Caco-2 (cell line): ENCODE measurements around the gene TXNRD1. TPM values are rescaled to one million over a fixed set of nuclear protein-coding genes. Genes with fewer than 3 reads are reported as not detected.

Source experiments
- BruUV-seq: library from RNA; stranded (reverse); fragments of 400-500 nt; replicated peaks from 2 replicates; lab custom pipeline; 2021; lab: Mats Ljungman, UMichigan
- CTCF ChIA-PET: fragments of 300-600 bp; sonication (Branson Sonifier 250); formaldehyde crosslinking; loops from one replicate; lab custom pipeline; 2022; ENCODE audit warnings: antibody characterized with exemption; lab: Charles Lee
- POLR2A ChIA-PET: fragments of 300-600 bp; sonication (Branson Sonifier 250); formaldehyde crosslinking; loops from one replicate; lab custom pipeline; 2022; ENCODE audit warnings: antibody characterized with exemption; lab: Charles Lee
- DNase-seq, 2 experiments: peaks; one replicate each; pipeline versions ENCODE4 v3.0.0 to v3.0.0-alpha.2; 2020 to 2022
- H3K27me3 ChIP-seq: replicated peaks from 2 replicates; pipeline ENCODE4 v1.6.0; 2011; ENCODE audit warnings: low read length; ENCODE audit not compliant: control insufficient read depth, insufficient read depth
- H3K36me3 ChIP-seq: 2 replicates; pipeline ENCODE4 v1.5.1; 2011; ENCODE audit warnings: low read length; ENCODE audit not compliant: control insufficient read depth, insufficient read depth
- H3K4me1 ChIP-seq: fragments of 250-450 bp; sonication (Bioruptor Pico); 2 replicates; pipeline ENCODE4 v1.5.1; 2020; ENCODE audit warnings: mild to moderate bottlenecking
- H3K4me3 ChIP-seq: 2 replicates; pipeline ENCODE4 v1.5.1; 2011; ENCODE audit warnings: low read depth, mild to moderate bottlenecking, control low read depth, low read length
- H3K9me3 ChIP-seq: fragments of 250-450 bp; sonication (Bioruptor Pico); 2 replicates; pipeline ENCODE4 v1.5.1; 2020; ENCODE audit warnings: mild to moderate bottlenecking, moderate library complexity
- H3K27ac Mint-ChIP-seq: one replicate; pipeline ENCODE4 v1.8.0; 2022; ENCODE audit warnings: mixed read lengths; ENCODE audit not compliant: unreplicated experiment
- H3K27me3 Mint-ChIP-seq: one replicate; pipeline ENCODE4 v1.8.0; 2022; ENCODE audit warnings: mixed read lengths; ENCODE audit not compliant: insufficient read depth, unreplicated experiment
- H3K36me3 Mint-ChIP-seq: one replicate; pipeline ENCODE4 v1.8.0; 2022; ENCODE audit warnings: mild to moderate bottlenecking, mixed read lengths; ENCODE audit not compliant: insufficient read depth, unreplicated experiment
- H3K4me1 Mint-ChIP-seq: one replicate; pipeline ENCODE4 v1.8.0; 2022; ENCODE audit warnings: low read depth, mixed read lengths; ENCODE audit not compliant: unreplicated experiment
- H3K4me3 Mint-ChIP-seq: one replicate; pipeline ENCODE4 v1.8.0; 2022; ENCODE audit warnings: mild to moderate bottlenecking, moderate library complexity, mixed read lengths; ENCODE audit not compliant: unreplicated experiment
- H3K9me3 Mint-ChIP-seq: one replicate; pipeline ENCODE4 v1.8.0; 2022; ENCODE audit warnings: mixed read lengths; ENCODE audit not compliant: unreplicated experiment
- CTCF ChIP-seq, 2 experiments: fragments of 200-600 bp in 1 of 2; IDR thresholded peaks; 1 replicate in 1 of 2; 2 replicates in 1 of 2; pipeline versions ENCODE4 v1.5.1 to v1.8.0; 2011 to 2022; ENCODE audit warnings: antibody characterized with exemption in 1 of 2, control low read depth in 1 of 2, inconsistent platforms in 1 of 2, low read depth in 1 of 2, low read length in 1 of 2, mild to moderate bottlenecking in 1 of 2, moderate library complexity in 1 of 2; ENCODE audit not compliant: insufficient read depth in 1 of 2, severe bottlenecking in 1 of 2, unreplicated experiment in 1 of 2
- intact Hi-C: fragments of 100-400 bp; cut with micrococcal nuclease; formaldehyde crosslinking; loops from one replicate; pipeline ENCODE4 v1.10.0; 2022; ENCODE audit not compliant: unreplicated experiment
- total RNA-seq: library from RNA; stranded (reverse); gene quantifications from 2 replicates; pipeline ENCODE4 v1.2.3, GENCODE V29; 2022

Gene TXNRD1
- total RNA-seq, 1 experiment from 2014 or later = 115 TPM

DNA sequence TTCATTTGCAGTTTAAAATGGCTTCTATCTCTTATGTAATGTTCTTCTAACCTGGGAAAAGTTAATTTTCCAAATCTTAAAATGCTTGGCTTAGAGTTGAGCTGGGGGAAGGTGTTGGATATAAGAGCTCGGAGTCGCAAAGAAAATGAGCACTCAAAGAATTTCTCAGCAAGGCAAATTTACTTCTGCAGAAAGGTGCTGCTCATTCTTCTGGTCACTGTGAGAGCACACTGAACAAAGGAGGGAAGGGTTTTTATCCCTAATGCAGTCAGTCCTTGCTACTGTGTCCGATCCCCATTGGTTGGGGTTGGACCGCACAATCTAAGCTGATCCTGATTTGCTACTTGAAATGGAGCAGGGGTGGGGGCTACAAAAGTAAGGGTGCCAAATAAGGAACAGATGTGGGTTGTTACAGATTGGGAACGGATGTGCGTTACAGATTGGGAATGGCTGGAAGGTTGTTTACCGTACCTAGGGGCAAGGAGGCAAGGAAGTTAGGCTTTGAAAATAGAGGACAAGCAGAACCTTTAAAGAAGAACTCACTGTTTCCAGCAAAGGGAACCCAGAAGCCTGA is 19.4 kb downstream of the TXNRD1 start:
- H3K36me3 ChIP-seq = no peaks in the 10 kb centered on the region
- DNase-seq = no peak
- no peak for TF ChIP-seq CTCF (IDR thresholded peaks at IDR 0.05; ENCODE audit: insufficient read depth in 1 of 2, low read depth in 1 of 2, low read length in 1 of 2, severe bottlenecking in 1 of 2, unreplicated experiment in 1 of 2)
- CTCF ChIA-PET = no interaction called here
- peaks cover 21% of the 10 kb centered on the region for H3K9me3 Mint-ChIP-seq
- no peak overlapping the region for H3K27ac Mint-ChIP-seq
- intact Hi-C loops = no loop called here
- no peak overlapping the region for H3K4me3 Mint-ChIP-seq
- H3K9me3 ChIP-seq = peaks cover 17% of the 10 kb centered on the region
- no peaks in the 10 kb centered on the region for H3K27me3 Mint-ChIP-seq
- POLR2A ChIA-PET = no interaction called here
- BruUV-seq = no TSS peak
- no peaks in the 10 kb centered on the region for H3K36me3 Mint-ChIP-seq
- H3K4me3 ChIP-seq = no peak overlapping the region
- no peaks in the 10 kb centered on the region for H3K27me3 ChIP-seq
- no peaks in the 10 kb centered on the region for H3K4me1 Mint-ChIP-seq
- no peaks in the 10 kb centered on the region for H3K4me1 ChIP-seq

DNA sequence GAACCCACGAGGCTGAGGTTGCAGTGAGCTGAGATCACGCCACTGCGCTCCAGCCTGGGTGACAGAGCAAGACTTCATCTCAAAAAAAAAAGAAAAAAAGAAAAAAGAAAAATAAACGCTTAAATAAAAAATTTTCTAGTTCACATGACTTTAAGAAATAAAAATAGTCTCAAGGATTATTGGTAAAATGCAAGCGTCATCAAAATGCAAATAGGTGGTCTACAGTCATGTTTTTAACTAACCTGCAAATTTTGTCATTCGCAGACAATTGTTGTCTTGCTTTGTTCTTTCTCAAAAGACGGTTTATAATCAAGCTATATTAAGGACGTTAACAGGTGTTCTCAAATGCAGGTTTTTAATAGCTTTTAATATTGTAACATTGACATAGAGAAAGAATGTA is 22.4 kb downstream of the TXNRD1 start:
- H3K36me3 ChIP-seq = no peaks in the 10 kb centered on the region
- no peaks in the 10 kb centered on the region for H3K36me3 Mint-ChIP-seq
- peaks cover 14% of the 10 kb centered on the region for H3K9me3 Mint-ChIP-seq
- DNase-seq = no peak
- H3K27ac Mint-ChIP-seq = no peak overlapping the region
- ChIA-PET CTCF (no interaction called here), POLR2A (no interaction called here)
- no peaks in the 10 kb centered on the region for H3K4me1 Mint-ChIP-seq
- no peaks in the 10 kb centered on the region for H3K4me1 ChIP-seq
- no peaks in the 10 kb centered on the region for H3K27me3 ChIP-seq
- H3K9me3 ChIP-seq = peaks cover 8% of the 10 kb centered on the region
- intact Hi-C loops = no loop called here
- no peak overlapping the region for H3K4me3 Mint-ChIP-seq
- no peak overlapping the region for H3K4me3 ChIP-seq
- H3K27me3 Mint-ChIP-seq = no peaks in the 10 kb centered on the region
- BruUV-seq = no TSS peak
- TF ChIP-seq CTCF (IDR thresholded peaks at IDR 0.05; ENCODE audit: insufficient read depth in 1 of 2, low read depth in 1 of 2, low read length in 1 of 2, severe bottlenecking in 1 of 2, unreplicated experiment in 1 of 2) = no peak

DNA sequence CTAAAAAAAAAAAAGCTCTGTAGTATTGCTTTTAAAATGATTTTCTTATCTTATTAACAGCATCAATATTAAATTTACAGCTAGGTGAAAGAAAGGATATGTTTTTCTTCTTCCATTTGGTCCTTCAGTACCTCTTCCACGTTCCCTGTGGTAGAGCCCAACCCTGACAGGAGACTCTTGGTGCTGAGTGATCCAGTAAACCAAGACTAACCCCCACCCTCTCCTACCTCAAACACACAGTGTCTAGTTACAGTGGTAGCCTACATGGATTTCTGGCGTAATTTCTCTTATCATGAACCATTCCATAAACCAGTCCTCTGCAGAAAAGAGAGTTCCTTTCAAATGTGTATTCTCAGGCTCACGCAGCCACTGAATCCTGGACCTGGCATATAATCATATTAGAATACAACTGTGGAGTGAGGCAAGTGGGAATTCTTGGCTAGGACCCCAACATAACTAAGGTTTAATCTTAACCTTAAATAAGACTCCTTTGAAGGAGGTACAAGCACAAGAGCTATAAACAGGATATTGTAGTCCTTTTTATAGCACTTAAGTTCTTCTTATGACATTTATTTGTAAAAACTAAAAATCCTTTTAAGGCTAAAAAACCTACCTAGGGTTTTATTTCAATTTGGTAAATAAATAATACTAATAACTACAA is 27.1 kb downstream of the TXNRD1 start:
- H3K9me3 ChIP-seq = peaks cover 3% of the 10 kb centered on the region; the same call in 1 of the 2 replicates
- H3K27me3 ChIP-seq = no peaks in the 10 kb centered on the region
- no peak overlapping the region for H3K4me3 ChIP-seq
- Mint-ChIP-seq H3K4me3 (no peak overlapping the region), H3K9me3 (no peaks in the 10 kb centered on the region), H3K27me3 (no peaks in the 10 kb centered on the region), H3K36me3 (no peaks in the 10 kb centered on the region), H3K27ac (no peak overlapping the region), H3K4me1 (no peaks in the 10 kb centered on the region)
- H3K4me1 ChIP-seq = no peaks in the 10 kb centered on the region
- ChIA-PET POLR2A (no interaction called here), CTCF (interaction anchor here (0.6 kb wide), 1 partner anchor 298 kb away, joined by 6 read pairs; no protein-coding TSS in a partner anchor)
- DNase-seq = no peak
- BruUV-seq = no TSS peak
- no peak for TF ChIP-seq CTCF (IDR thresholded peaks at IDR 0.05; ENCODE audit: insufficient read depth in 1 of 2, low read depth in 1 of 2, low read length in 1 of 2, severe bottlenecking in 1 of 2, unreplicated experiment in 1 of 2)
- intact Hi-C loops = no loop called here
- no peaks in the 10 kb centered on the region for H3K36me3 ChIP-seq
